Measurements from ENCODE around the gene SLC2A9. TPM values are rescaled to one million over a fixed set of nuclear protein-coding genes. Genes with fewer than 3 reads are reported as not detected.

The SLC2A9 gene
- total RNA-seq, 1 donor from 2014 or later = 3.2 TPM

DNA sequence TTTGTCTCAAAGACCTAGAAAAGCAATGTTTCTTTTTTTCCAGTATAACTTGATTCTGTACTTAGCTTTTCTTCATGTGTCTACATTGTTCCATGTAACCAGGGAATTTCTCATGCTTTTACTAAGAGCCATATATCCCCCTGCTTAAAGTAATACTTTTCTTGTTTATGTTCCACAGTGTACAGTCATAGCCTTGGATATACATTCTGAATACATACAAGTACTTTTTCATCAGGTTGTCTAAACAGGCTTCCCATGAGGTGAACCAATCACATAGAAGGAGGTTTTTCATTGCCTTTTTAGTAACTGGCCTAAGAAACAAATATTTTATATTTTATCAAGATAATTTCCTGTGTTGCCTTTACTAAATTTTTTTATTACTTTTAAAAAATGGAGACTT, 52.8 kb downstream of the SLC2A9 start:
- intact Hi-C loops (cut with micrococcal nuclease) = no loop called here

DNA sequence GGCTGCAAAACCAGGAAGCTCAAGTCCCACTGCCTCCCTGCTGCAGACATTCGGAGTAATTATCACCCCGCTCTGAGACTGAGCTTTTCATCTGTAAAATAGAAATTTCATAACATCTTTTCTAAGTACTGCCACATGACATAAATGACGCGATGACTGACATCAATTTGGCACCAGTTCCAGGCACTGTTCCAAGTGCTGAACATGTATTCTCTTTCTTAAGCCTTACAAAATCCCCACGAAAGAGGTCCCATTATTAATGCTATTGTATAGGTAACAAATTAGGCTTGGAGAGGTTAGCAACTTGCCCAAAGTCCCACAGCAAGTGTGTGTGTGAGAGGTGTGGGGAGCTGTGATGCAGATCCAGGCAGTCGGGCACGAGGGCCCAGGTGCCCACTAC, 56.4 kb downstream of the SLC2A9 start:
- intact Hi-C loops (cut with micrococcal nuclease) = no loop called here

- intact Hi-C loops (cut with micrococcal nuclease) = no loop called here
Observed at GRCh38 chr4:9963328-9963727, 58.0 kb downstream of the SLC2A9 start.

- intact Hi-C loops (cut with micrococcal nuclease) = no loop called here
Observed at GRCh38 chr4:9962611-9963314, 58.5 kb downstream of the SLC2A9 start.

GRCh38 chr4:9954468-9954867, 66.8 kb downstream of the SLC2A9 start:
- intact Hi-C loops (cut with micrococcal nuclease) = no loop called here

GRCh38 chr4:9953089-9953488, 68.2 kb downstream of the SLC2A9 start:
- intact Hi-C loops (cut with micrococcal nuclease) = no loop called here

DNA sequence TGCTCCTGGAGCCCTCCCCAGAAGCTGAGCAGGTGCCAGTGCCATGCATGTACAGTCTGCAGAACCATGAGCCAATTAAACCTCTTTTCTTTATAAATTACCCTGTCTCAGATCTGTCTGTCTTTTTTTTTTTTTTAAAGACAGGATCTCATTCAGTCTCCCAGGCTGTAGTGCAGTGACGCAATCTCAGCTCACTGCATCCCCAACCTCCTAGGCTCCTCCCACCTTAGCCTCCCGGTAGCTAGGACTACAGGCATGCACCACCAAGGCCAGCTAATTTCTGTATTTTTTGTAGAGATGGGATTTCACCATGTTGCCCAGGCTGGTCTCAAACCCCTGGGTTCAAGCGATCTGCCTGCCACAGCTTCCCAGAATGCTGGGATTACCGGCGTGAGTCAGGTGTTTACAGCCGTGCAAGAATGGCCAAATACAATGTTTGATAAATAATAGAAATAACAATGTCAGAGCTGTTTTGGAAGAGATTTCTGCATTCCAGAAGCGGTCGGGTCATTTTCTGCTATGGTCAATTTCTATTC, 68.8 kb downstream of the SLC2A9 start:
- intact Hi-C loops (cut with micrococcal nuclease) = no loop called here

DNA sequence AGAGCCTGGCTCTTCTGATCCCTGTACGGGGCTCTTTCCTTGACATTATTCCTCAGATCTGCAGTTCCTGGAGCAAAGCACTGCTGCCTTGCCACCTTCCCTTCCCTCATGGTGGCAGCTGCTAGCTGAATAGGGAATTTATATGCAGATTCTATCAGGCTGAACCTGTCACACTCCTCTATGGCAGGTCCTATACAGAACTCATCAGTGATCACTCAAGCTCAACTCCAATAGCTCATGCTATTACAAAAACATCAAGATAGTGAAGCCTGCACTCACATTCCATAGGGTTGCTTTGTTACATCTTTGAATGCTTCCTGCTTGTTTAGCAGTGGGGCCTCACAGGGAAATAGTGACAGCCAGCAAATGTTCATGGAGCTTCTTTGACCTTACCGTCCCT, 71.7 kb downstream of the SLC2A9 start:
- intact Hi-C loops (cut with micrococcal nuclease) = no loop called here

- intact Hi-C loops (cut with micrococcal nuclease) = no loop called here
Observed at GRCh38 chr4:9947168-9948062, 73.9 kb downstream of the SLC2A9 start.

DNA sequence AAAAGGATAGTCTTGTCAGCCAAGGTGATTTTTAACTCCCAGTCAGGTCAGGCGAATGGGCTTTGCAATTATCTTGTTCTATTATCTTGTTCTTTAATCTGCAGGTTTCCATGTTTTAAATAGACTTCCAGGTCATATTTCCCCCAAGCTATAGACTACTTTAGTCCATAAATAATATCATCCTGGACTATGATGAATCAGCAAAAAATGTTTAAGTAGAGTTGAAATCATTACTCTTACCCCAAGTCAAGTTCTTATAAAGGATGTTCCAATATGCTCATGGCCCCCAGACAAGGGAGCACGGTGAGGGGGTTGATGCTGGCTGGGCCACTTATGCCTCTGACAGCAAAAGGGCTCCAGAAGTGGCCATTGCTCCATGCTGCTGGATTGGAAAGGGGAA, 75.1 kb downstream of the SLC2A9 start:
- intact Hi-C loops (cut with micrococcal nuclease) = no loop called here

GRCh38 chr4:9944431-9945425, 76.6 kb downstream of the SLC2A9 start:
- intact Hi-C loops (cut with micrococcal nuclease) = no loop called here

DNA sequence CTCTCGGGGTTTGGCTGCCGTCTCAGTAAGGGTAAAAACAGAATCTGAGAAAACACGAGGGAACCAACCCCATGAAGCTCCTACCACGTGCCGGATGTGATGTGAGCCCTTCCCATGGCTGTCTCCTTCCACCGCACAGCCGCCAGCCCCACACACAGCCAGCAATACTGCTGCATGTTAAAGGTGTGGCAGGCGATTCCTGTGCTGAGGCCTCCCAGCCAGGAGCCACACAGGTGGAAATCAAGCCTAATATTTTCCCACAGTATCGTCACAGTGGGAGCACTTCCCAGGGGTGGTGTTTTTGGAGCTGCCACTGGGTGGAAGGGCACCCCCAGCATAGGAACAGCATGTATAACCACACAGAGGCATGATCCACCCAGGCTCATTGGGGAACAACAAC, 77.5 kb downstream of the SLC2A9 start:
- intact Hi-C loops (cut with micrococcal nuclease) = no loop called here

DNA sequence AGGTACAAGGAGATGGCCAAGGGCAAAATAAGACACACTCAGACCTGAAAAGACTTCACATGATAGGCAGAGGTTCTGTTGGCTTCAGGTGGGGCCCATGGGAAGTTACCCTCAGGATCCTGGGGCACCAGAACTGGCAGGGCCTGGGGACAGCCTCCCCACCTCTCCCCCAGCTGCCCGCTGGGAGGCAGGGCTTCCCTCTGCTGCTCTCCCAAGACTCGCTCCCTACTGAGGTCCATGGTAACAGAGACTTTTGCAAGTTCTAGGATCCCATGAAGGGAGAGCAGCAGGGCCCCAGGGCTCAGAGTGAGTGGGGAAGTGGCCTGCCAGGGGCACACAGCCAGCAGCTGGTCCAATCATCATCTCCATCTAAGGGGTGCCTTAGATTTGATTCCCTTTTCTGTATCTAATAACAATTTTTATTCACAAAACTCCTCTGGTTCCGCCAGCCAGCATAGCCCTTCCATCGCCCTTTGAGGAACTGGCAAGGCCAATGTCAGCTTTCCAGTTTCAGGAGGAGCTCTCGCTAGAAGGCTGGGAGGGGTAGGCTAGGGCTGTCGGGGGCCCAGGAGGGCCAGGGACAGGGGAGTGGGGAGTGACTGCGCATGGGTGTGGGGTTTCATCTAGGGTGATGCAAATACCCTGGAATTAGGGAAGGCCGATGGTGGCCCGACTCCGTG, 78.2 kb downstream of the SLC2A9 start:
- intact Hi-C loops (cut with micrococcal nuclease) = no loop called here

DNA sequence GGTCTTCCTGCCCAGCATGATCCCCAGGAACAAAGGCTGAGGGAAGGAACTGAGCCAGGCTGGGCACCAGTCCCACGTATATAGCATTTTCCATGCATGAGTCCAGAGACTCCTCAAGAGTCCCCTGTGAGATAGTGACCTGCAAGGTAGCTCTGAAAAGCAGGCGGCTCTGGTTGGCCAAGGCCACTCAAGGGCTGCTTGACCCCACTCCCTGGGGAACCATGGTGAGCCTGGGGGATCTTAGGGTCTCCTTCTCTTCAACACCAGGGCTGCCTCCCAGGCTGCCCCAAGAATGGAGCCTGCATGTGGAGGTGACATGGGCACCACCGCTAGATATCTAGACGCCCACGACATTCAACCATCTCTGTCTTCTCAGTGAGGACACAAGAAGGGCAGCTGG, 79.2 kb downstream of the SLC2A9 start:
- intact Hi-C loops (cut with micrococcal nuclease) = no loop called here

DNA sequence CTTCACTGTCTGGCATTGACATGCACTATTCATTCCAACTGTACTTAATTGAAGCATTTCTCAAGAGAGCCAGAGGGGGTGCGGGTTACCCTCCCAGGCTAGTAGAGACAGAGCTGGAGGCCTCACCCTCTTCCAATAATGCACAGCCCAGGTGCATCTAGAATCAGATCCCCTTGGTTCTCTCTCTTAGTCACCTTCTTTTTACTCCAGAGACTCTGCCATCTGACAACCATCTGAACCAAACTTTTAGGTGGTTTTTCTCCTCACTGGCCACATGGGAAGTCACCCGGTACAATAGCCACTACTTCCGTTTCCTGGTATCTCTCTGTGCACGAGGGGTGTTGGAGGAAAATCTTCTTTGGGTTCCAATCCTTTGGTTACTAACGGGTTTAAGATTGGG, 81.3 kb downstream of the SLC2A9 start:
- intact Hi-C loops (cut with micrococcal nuclease) = no loop called here

DNA sequence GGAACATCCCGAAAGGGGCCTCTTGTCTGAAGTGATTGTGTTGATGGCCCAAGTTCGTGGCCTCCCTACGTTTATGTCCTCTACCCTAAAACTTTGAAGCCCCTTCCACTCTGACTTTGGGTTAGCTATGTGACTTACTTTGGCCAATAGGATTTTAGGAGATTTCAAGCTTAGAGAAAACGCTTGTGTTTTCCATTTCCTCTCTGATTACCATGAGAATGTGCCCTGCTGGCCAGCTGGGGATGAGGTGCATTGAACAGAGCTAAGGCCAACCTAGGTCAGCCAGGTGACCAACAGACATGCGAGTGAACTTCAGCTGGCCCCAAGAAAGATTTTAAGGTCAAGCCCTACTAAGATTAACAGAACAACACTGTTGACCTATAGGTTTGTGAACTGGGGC, 82.4 kb downstream of the SLC2A9 start:
- intact Hi-C loops (cut with micrococcal nuclease) = no loop called here

DNA sequence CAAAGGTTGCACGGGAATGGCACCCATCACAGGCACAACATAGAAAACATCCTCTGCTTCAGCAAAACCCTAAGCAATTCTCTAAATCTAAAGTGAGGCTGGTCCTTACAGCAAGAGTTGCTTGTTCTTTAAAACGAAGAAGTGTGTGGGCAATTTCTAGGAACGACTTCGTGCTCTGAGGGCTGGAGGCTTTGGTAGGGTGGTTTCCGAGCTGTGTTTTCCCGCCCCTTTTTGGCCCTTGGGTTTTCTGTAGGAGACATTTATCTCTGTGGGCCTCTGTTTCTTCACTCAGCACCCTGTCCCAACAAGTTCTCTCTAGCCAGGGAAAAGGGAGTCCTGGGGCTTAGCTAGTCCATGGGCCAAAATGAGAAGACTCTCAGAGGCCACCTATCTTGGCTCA, 84.2 kb downstream of the SLC2A9 start:
- intact Hi-C loops (cut with micrococcal nuclease) = no loop called here

- intact Hi-C loops (cut with micrococcal nuclease) = no loop called here
Observed at GRCh38 chr4:9936129-9936644, 85.1 kb downstream of the SLC2A9 start.

DNA sequence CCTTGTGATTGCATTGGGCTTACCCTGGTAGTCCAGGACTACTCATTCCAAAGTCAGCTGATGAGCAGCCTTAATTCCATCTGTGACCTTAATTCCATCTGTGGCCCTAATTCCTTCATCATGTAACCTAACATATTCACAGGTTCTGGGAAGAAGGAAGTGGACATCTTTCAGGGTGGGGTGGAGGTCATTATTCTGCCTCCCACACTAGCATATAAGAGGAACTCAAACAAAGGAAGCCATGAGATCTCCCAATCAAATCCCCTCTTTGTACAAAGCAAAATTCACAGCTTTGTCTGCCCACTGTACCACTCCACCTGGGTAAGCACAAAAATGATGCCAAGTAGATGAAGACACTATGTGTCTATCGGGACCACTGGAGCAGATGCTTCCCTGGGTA, 87.3 kb downstream of the SLC2A9 start:
- intact Hi-C loops (cut with micrococcal nuclease) = no loop called here

DNA sequence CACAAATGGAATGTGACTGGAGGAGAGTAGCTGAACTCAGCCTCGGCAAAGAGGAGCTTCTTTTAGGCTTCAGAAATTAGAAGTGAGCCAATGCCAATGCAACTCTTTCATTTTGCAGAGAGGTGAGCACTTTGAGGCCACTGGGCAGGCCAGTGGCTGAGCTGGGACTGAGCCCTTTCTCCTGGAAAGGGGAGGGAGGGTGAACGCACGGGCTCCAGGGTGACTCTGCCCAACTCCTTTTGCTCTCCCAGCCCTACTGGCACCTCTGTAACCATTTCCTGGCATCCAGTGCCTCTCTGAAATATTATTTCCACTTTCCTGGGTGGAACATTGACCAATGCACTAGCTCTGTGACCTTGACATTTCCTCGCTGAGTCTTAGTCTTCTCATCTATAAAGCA, 88.1 kb downstream of the SLC2A9 start:
- intact Hi-C loops (cut with micrococcal nuclease) = no loop called here
